ENCODE data around the gene ADIPOR2.

ADIPOR2 gene

DNA sequence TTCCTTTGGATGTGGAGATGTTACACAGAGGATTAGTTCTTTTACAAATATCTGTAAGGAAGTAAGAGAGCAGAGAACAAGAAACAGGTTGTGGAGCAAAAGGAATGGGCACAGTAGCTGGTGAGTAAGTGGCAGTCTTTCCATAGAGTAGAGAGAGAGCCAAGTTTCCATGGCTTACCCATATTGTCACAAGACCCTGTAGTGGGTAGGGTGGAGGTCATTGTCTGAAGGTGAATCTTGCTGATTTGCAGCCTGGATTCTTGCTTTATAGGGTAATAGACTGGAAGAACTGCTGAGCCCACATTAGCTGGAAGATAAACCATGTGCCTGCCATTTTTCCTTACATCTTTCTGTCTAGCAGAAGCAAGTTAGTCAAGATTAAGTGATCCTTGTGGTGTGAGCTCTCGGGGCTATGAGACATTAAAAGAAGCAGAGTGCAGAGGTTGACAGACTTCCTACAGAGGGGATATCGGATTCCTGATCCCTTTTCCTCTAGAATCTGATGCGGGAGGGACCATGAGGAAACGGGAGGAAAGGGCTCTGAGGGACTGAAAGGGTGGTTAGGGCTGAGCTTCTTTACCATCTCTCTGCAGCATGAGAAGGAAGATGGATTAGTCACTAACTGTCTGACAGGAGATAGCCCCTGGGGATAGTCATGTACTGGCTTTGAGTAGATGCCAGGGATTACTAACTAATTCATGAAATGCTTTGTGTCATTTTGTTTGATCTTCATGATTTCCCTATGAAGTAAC lies 85.5 kb downstream of the ADIPOR2 start:
- DNase-seq (ENCODE audit: low read depth), result no peak

DNA sequence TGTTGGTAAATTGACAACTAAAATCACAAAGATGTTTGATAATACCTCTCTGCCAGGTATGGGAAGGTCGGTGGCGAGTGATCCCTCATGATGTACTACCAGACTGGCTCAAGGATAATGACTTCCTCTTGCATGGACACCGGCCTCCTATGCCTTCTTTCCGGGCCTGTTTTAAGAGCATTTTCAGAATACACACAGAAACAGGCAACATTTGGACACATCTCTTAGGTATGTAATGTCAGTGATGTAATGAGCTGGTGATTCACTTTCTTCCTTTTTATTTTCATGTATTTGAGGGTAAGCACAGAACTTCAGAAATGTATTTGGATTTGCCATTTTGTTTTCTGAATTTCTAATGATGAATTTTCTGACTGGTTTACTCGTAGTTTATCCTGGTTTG lies 86.9 kb downstream of the ADIPOR2 start:
- no peak for DNase-seq (ENCODE audit: low read depth)

DNA sequence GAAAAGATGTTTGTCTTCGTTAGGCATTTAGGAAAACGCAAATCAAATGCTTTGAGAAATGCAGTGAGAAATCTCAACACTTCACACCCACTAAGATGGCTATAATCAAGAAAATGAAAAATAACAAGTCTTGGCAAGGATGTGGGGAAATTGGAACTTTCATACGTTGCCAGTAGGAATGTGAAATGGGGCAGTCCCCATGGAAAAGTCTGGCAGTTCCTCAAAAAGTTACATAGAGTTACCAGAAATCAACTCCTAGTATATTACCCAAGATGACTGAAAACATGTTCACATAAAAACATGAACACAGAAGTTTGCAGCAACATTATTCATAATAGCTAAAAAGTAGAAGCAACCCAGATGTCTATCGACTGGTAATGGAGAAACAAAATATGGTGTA lies 88.0 kb downstream of the ADIPOR2 start:
- DNase-seq (ENCODE audit: low read depth), result no peak

DNA sequence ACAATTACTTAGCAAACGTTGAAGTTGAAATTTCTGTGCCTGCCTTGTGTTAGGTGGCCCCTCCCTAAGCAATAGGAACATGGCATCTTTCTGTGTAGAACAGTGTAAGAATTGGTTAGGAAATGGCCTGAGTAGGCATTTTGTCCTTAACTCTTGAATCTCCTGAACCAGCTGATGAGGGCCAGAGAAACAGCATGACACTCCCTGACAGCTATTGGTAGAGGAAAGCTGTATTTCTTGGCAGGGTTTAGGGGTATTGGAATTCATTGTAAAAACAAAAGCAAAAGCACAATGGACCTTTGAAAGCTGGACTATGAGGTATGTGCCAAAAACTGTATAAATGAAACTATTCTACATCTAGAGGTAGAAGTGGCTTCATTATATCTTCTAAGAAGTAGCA lies 88.9 kb downstream of the ADIPOR2 start:
- no peak for DNase-seq (ENCODE audit: low read depth)

DNA sequence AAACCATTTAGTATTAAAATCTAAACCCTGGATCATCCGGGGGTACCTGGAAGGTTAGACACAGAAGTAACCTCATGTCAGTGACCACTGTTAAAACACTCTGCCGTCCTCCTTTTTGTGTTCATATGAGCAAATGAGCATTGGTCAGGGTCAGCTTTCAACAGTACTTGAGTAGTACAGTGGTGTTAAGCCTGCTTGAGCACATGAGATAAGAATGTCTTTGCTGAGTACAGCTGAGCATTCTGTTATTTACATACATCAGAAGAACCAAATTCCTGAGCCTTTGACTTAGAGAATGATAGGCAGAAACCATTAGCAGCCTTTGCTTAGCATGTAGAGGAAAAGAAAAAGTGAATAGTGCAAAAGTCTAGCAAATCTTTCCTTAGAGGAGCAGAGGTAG lies 90.9 kb downstream of the ADIPOR2 start:
- no peak for DNase-seq (ENCODE audit: low read depth)

DNA sequence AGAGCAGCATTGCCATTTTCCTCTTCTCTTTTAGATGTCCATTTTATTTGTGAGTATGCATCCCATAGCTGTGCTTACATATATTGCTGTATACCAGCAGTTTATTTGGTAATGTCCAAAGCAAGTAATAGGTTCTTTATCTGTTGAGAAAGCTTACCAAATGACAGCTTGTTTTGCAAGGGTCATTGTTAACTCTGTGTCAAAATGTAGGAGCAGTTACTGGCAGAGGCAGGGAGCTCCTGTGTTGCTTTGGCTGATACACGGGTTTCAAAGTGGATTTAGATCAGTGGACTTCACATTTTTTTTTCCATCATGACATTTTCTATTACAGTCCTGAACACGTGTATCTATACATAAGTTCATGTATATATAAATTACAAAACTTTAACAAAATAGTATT lies 91.3 kb downstream of the ADIPOR2 start:
- DNase-seq (ENCODE audit: low read depth), result no peak

DNA sequence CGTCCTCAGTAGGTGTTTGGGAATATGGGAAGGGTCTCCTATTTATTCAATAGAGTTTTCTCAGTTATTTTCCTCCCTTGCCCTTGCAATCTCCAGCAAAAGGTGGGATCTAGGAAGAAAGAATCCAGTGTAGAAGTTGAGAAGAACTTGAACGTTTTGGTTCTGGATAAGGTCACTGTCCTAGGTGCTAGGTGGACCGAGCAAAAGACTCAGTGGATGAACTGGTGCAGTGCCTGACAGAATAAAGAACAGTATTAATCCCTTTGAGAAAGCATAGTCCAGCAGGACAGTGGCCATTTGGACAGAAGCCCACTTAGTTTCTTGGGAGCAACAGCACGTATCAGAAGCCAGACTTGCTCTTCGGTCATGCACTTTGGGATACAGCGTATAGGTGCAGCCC lies 96.8 kb downstream of the ADIPOR2 start:
- no peak for DNase-seq (ENCODE audit: low read depth)

DNA sequence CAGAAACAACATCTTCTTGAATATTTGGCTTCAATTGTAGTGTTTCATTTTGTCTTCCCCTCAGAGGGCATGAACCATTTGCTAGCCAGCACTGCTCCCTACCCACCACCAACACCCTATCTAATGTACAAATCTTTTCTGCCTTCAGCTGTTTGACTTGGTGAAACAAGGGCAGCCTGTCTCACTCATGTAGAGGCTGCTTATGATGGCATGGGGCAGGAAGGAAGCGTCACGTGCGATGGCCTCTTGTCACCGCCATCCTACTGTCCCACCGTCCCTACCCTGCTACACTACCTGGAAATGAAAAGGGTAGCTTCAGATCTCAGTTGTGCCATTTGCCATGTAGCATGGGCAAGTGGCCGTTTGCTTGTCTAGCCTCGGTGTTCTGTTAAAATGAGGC lies 99.6 kb downstream of the ADIPOR2 start:
- DNase-seq (ENCODE audit: low read depth), result no peak

DNA sequence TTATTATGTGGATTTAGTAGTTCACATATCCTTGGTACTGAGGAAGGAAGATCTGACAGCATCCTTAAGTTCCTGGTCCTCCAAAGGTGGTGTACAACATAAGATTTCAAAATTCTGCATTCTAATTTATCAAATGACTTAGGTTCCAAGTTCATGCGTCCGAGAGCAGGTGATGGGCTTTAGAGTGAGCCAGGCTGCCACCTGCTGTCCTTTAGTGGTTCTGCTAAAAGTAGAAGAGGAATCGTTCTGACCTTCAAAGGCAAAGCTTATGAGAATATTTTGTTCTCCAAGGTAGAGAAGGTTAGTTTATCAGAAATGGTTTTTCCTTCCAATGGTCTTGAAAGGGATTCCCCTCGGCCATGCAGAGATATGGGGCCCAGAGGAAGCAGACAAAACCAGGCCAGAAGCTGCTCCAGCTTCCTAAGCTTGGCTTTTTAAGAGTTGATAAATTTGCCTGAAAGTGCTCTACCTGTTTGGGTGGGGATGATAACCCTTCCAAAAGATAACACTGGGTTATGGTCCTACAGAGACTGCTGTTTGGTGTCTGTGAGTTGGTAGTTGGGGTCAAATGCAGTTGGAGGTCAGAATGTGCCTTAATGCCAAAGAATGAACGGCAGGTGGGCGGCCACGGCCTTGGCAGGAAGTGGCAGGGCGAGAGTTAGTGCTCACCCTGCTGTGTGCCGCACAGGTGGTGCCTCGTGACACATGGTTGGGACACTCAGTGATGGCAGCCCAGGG lies 100.4 kb downstream of the ADIPOR2 start:
- no peak for DNase-seq (ENCODE audit: low read depth)

DNA sequence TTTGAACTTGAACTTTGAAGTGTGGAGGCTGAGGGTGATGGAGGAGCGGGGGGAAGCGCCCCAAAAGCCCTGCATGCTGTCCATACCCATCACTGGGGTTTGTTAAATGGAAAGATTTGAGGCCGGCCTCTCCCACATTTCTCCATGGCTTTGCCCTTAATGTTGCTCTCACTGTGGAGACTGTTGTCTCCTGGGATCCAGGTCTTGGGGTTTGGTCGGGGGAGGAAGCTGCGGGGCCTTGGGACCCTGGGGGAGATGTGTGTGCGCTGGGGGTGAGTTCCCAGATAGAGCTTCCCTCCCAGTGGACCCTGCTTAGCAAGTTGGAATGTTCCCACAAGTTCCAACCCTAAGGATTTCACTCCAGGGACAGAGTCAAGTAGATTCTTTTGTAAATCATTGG lies 101.5 kb downstream of the ADIPOR2 start:
- DNase-seq (ENCODE audit: low read depth), result no peak

DNA sequence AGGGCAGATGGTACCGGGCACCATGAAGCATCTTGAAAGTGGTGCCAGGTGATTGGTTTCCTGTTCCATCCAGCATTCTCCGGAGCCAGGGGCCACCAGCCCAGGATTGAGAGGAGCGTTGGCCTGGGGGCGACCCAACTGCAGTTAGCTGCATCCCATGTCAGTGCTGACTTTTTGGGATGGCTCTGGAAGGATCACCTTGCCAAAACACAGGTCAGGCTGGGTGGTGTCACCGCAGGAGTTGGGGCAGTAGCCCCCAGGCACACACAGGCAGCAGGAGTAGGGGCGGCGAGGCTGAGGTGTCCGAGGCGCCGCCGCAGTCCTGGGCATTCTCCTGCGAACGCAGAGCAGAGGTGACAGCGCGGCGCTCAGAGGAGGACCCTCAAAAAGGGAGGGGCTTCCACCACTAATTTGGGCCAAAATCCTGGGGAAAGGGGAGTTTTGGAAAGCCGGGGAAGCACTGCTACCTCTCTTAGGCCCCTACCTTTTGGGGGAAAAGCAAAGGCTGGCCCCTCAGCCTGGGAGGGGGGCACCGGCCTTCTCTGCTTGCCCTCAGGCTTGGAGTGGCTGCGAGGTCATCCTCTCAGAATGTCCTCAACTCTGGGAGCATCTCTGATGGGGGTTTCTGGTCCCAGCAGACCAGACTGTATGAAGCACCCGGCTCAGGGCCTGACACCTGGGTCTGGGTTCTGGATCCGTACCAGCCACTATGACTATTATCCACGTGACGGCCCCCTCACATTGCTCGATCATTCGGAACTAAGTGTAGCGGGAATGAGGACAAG lies 102.7 kb downstream of the ADIPOR2 start:
- no peak for DNase-seq (ENCODE audit: low read depth)

DNA sequence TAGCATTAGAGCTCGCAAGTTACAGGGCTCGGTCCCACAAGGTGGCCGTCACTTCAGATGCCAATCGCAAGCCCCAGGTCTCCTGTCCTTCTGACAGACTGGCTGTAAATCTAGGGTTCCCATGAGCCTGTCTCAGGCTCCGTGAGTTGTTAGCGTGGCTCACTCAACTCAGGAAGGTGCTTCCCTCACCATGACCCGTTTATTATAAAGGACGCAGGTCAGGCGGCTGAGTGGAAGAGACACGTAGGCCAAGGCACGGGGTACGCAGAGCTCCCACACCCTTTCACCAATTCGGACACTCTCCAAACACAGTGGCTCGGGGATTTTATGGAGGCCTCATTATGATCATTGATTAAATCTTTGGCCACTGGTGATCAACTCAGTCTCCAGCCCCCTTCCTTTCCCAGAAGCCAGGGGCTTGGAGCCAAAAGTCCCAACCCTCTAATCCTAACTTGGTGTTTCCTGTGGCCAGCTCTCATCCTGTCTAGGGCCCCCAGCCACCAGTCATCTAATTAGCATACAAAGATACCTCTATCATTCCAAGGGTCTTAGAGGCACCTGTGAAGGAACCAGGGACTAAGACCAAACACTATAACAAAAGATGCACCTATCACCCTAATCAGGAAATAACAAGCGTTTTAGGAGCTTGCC lies 103.7 kb downstream of the ADIPOR2 start:
- DNase-seq (ENCODE audit: low read depth), result no peak

DNA sequence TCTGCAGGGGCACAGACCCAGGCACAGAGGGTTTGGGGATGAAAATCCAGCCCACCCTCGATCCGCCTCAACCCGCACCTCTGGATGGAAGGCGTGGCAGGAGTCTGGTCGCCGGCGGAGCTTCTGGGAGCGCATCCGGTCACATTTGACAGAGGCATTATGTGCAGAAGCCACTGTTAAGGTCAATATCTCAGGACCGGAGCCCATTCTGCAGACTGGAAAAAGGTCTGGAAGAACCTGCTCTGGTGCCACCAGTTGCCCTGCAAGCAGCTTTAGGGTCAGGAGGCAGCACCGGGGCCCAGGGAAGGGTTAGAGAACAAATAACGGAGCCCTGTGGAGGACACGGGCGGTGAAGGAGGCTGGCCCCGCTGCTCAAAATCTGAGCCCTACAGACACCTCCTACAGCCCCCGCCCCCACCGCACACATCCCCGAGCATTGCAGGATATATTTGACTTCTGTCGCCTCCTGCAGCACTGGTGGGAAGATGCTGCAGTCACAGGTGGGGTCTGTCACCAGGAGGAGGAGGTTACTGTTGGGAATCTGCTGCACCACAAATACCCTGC lies 104.4 kb downstream of the ADIPOR2 start:
- no peak for DNase-seq (ENCODE audit: low read depth)

DNA sequence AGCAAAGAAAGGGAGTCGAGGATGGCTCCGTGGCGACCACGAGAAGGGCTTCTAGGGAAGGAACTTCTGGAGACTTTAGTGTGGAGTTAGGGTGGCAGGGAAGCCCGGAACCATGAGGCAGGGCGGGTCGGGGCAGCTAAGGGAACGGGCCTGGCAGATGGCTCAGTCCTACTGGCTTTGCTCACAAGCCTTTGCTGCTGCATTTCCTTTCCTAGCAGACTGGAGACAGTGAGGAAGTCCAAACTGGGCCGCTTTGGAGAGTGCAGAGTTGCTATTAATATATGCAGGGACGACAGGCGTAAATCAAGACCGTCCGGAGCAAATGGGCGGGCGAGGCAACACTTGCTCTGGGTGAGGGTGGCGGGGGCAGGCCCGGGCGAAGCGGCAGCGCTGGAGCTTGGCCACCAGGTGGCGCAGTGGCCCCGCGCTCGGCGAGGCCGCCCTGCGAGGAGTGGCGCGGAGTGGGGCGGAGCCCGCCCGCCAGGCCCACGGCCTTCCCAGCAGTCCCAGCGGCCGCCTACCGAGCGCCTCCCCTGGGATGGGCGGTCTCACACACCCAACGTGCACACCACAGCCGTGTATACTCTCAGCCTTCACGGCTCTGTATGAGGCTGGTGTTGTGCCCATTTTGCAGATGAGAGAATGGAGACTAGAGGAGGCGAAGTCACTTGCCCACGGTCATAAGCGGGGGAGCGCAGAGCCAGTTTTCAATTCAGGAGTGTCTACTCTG lies 105.1 kb downstream of the ADIPOR2 start:
- peak; percentile 90 for DNase-seq (ENCODE audit: low read depth)

DNA sequence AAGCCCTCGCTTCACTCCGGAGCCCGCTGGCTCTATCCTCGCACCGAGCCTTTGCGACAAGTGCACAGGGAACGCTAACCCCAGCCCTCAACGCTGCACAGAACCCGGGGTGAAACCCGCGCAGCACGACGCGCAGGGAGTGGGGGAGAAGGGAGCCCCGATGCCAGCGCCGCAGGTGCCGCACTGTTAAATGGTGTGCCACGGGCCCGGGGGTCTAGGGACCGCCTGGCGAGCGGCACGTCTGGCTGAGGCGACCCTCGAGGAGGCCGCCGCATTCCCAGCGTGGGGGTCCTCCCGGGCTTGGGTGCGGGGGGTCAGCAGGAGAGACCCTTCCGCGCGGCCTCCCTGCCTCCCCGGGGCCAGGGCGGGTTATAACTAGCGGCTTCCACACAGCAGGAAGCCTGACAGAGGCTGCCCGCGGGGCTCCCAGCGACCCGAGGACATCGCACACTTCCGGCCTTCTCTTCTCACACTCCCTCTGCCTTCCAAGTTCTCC lies 105.7 kb downstream of the ADIPOR2 start:
- DNase-seq (ENCODE audit: low read depth), result peak; percentile 55

DNA sequence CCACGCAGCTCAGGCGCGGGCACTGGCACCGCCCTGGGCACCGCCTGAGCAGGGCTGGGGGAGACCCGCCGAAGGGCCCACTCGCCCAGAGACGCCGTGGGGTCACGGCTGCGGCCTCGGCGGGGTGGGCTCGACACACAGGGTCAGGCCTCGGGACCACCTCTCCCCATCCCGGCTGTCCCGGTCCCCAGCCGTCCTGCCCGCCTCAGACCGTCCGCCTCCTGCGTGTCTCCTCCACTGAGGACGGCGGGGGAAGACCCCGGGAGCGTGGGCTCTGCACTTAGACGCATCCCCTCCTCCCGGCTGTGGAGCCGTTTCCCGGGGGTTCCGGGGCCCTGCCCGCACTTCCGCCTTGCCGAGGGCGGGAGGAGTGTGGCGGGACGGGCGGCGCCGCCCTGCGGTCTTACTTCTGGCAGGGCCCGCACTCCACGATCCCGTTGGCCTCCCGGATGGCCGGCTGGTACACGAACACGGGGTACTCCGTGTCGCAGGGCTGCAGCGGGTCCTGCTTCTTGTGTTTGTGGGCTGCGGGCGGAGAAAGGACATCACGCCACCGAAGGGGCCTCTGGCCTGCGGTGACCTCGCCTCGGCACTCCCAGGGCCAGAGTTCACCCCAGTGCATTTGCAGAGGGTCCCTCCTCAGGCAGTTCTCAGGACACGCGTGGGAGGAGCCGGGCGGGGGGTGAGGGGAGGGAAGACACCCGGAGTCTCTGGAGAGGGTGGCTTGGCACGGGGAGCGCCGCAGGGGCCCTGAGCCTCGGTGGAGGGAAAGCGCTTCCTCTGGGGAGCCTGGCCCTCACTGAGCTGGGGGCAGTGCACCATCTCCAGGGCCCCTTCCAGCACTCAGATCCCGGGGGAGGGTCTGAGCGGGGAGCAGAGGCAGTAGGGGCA lies 106.4 kb downstream of the ADIPOR2 start:
- peak; percentile 78 for DNase-seq (ENCODE audit: low read depth)

DNA sequence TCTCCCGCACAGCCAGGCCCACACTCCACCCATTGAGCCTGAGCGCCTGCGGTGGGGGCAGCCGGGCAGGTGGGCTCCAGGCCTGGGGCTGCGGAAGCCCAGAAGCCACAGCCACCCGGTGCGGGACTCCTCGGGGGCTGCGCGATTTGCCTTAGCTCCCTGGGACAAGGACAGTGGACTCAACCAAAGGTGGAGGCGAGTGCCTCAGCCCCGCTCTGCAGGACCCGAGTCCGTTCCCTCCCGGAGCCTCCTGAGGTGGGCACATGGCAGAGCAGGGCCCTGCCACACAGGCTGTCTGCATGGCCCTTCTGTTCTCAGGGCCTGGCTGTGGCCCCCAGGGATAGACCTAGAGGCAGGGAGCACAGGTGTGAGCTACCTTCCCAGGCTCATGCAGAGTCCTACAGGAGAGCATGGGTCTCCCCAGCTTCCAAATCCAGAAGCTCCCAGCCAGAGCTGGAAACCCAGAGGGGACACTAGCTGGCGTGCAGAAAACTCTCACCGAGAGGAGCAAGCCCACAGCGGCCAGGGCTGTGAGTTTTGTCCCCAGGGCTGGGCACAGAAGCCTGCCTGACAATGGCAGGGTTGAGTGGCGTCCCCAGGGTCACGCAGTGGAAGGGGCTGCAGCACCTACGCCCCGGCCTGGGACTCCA lies 107.2 kb downstream of the ADIPOR2 start:
- DNase-seq (ENCODE audit: low read depth), result no peak

DNA sequence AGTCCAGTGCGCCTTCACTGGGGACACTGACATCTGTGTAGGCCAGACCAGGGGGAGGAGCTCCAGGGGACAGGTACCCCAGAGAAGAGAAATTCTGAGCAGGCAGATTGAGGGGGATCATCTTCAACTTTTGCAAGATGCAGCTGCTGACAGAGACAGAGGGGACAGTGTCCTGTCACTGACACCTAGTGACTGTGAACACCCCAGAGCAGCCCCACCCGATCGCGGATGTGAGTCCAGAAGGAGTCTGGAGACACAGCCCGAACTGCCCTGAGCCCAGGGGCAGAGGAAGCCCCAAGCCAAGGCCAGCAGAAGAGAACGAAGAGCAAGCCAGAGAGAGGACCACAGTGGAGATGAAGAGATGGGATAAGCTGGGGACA lies 107.8 kb downstream of the ADIPOR2 start:
- no peak for DNase-seq (ENCODE audit: low read depth)

DNA sequence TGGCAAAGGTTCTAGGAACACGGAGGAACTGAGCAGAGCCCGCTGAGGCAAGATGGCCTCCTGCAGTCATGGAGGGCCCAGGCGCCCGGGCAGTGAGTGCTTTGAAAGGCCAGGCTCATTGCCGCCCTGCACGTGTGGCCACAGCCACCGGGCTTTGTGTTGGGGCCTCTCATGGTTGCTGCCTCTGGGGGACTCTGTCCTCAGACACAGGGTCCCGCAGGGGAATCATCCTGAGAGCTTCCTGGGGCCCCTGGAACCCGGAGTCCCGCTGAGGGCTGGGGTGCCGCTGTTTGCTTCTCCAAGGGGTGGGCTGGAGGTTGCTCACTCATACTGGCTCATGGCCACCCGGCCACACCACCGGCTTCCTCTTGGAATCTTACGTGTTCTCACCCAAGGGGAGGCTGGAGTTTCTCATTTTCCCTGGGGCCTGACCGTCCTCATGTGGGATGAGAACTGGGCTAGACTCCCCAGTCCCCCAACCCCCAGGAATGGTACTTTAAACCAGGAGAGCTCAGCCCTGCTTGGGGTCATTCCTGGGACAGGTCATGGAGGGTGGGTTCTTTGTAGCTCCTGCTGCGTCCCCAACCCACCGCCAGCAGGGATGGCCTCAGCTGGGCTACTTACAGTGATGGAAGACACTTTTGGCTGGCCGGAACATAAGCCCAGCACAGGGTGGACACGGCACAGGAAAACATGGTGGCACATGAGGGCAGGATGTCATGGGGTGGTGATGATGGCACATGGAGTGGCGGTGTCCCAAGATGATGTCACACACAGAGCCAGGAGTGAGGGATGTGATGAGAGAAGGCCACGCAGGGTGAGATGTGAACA lies 108.4 kb downstream of the ADIPOR2 start:
- no peak for DNase-seq (ENCODE audit: low read depth)

Measured in CMK (cell line).